Subcutaneous abdominal adipose tissue (tissue), 5 donors: Measurements from ENCODE around the gene TAF3.
A peak's percentile ranks its signal among the peaks of the same experiment; 100 is the strongest.

Source experiments
- H3K27ac ChIP-seq: one replicate; pipeline ENCODE4 v1.7.0; 2013; ENCODE audit warnings: low read depth, mild to moderate bottlenecking, inconsistent platforms, low read length, moderate library complexity
- H3K27me3 ChIP-seq, 5 donors: one replicate each; pipeline ENCODE4 v1.7.0; 2013; ENCODE audit warnings: low read length in 5 of 5, inconsistent platforms in 1 of 5; ENCODE audit not compliant: control insufficient read depth in 5 of 5, insufficient read depth in 4 of 5
- H3K36me3 ChIP-seq, 5 donors: one replicate each; pipeline ENCODE4 v1.7.0; 2013; ENCODE audit warnings: low read length in 5 of 5; ENCODE audit not compliant: control insufficient read depth in 5 of 5, insufficient read depth in 5 of 5
- H3K4me1 ChIP-seq, 5 donors: one replicate each; pipeline ENCODE4 v1.7.0; 2013; ENCODE audit warnings: low read length in 5 of 5, mild to moderate bottlenecking in 3 of 5, moderate library complexity in 1 of 5; ENCODE audit not compliant: control insufficient read depth in 5 of 5, insufficient read depth in 5 of 5
- H3K4me3 ChIP-seq, 5 donors: one replicate each; pipeline ENCODE4 v1.7.0; 2013; ENCODE audit warnings: low read length in 5 of 5, low read depth in 1 of 5
- H3K9ac ChIP-seq, 5 donors: one replicate each; pipeline ENCODE4 v1.7.0; 2013; ENCODE audit warnings: low read length in 5 of 5, mild to moderate bottlenecking in 4 of 5, moderate library complexity in 3 of 5
- H3K9me3 ChIP-seq, 5 donors: one replicate each; pipeline ENCODE4 v1.7.0; 2013; ENCODE audit warnings: low read length in 5 of 5; ENCODE audit not compliant: control insufficient read depth in 5 of 5
- donor health status: healthy.
- donor health status: healthy.
- donor health status: healthy.
- donor health status: healthy.
- donor health status: healthy.

Gene TAF3

DNA sequence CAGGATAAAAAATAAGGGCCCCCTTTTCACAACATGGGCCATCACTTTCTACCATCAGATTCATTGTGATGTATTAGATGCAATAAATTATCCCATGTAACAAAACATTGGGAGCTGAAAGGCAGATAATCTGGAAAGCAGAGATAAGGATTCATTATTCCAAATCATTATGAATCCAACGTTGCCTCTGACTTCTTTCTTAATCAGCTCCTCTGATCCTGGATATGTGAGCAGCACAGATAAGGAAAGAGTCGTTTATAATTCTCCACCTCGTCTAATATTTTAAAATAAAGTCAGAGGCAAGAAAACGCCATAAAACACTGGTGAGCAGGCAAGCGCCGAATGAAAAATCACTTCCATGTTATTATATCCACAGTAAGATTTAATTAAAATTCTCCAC lies 222.3 kb downstream of the TAF3 start:
- H3K27ac ChIP-seq, result no peak overlapping the region

DNA sequence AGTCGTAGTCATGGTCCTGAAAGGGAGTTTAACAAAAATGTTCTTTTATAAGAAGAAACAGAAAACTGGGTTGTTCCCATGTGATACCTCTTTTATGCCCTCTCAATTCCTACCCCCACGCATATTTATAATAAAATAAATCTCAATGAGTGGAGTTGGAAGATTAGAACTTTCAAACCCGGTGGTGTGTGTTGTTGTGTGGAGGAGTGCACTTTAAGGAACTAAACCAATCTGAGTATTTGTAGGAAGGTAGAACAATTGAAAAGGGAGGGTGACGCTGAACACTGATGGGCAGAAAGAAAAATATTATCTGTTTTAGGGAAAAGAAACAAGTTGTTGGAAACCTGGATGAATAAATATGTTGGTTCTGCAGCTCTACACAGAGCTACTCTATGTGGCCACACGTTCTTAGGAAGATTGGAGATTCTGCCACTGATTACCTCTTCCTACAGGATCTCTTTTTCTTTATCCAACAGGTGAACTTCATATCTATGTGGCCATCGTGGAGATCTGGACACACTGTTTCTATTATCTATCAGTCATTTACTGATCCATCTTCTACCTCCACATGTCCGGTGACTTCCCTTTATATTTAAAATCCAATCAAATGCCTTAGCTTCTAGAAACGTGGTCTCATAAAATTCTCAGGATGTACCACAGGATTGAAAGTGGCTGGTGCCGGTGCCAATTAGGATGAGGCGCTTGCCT lies 223.1 kb downstream of the TAF3 start:
- H3K4me3 ChIP-seq, result no peak overlapping the region
- peaks cover 0 to 2% (median 0%) of the 10 kb centered on the region in 5 donors for H3K9me3 ChIP-seq
- peaks cover 0 to 36% (median 25%) of the 10 kb centered on the region in 5 donors for H3K4me1 ChIP-seq
- H3K9ac ChIP-seq, result no peak overlapping the region
- H3K27me3 ChIP-seq, result peaks cover 80 to 95% (median 88%) of the 10 kb centered on the region in 5 donors
- H3K27ac ChIP-seq, result no peak overlapping the region
- no peaks in the 10 kb centered on the region for H3K36me3 ChIP-seq

More for the DNA sequence above, 222.3 kb downstream of the TAF3 start:
- Histone ChIP-seq H3K9ac (no peak overlapping the region), H3K36me3 (no peaks in the 10 kb centered on the region), H3K9me3 (peaks cover 0 to 2% (median 0%) of the 10 kb centered on the region in 5 donors), H3K27me3 (peaks cover 80 to 95% (median 86%) of the 10 kb centered on the region in 5 donors), H3K4me3 (no peak overlapping the region), H3K4me1 (peaks cover 0 to 35% (median 29%) of the 10 kb centered on the region in 5 donors)

DNA sequence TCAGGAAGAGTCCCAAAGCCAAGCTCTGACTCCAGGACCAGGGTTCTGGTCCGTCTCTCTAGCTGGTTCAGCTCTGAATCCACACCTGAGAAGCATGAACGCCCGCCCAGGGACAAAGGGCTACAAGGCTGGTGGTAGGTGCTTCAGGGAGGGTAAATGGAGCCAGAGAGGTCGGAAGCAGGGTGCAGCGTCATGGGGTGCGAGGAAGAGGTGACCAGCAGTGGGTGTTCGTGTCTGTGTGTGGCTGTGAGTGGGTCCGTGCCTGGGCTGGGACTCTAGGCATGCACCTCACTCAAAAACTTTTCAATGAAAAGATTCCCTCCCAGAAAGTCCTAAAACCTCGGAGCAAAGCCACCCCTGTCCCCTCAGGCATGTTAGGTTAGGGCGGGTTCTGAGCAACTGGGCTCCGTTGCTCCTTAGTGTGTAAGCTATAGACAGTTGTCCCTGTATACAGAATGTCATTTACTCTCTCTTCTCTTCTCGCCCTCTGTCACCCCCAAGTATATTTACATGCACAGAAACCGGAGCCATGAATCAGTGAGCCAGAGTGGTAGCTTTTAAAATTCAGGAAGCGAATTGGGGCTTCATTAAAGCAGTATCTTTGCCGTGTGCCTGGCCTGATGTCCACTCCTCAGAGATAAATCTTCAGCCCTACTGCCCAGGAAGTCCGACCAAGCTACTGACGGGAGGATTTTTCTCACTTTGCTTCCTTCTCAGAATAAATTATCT lies 223.9 kb downstream of the TAF3 start:
- Histone ChIP-seq H3K4me1 (peaks cover 0 to 32% (median 25%) of the 10 kb centered on the region in 5 donors), H3K36me3 (no peaks in the 10 kb centered on the region), H3K4me3 (no peak overlapping the region), H3K27ac (no peak overlapping the region), H3K27me3 (peaks cover 79 to 95% (median 88%) of the 10 kb centered on the region in 5 donors), H3K9ac (no peak overlapping the region), H3K9me3 (peaks cover 0 to 2% (median 0%) of the 10 kb centered on the region in 5 donors)

GRCh38 chr10:8042721-8043568 lies 224.6 kb downstream of the TAF3 start:
- Histone ChIP-seq H3K4me3 (no peak overlapping the region), H3K9ac (no peak overlapping the region), H3K9me3 (peaks cover 0 to 2% (median 0%) of the 10 kb centered on the region in 5 donors), H3K27ac (no peak overlapping the region), H3K36me3 (no peaks in the 10 kb centered on the region), H3K27me3 (peaks cover 82 to 96% (median 89%) of the 10 kb centered on the region in 5 donors), H3K4me1 (peaks cover 0 to 31% (median 25%) of the 10 kb centered on the region in 5 donors)

- no peaks in the 10 kb centered on the region for H3K36me3 ChIP-seq
- H3K4me1 ChIP-seq, result peaks cover 0 to 31% (median 25%) of the 10 kb centered on the region in 5 donors
- H3K9me3 ChIP-seq, result peaks cover 0 to 2% (median 0%) of the 10 kb centered on the region in 5 donors
- no peak overlapping the region for H3K9ac ChIP-seq
- H3K27me3 ChIP-seq, result peaks cover 82 to 98% (median 89%) of the 10 kb centered on the region in 5 donors
- no peak overlapping the region for H3K4me3 ChIP-seq
- H3K27ac ChIP-seq, result no peak overlapping the region
These were observed 225.4 kb downstream of the TAF3 start for GRCh38 chr10:8043569-8044306.

DNA sequence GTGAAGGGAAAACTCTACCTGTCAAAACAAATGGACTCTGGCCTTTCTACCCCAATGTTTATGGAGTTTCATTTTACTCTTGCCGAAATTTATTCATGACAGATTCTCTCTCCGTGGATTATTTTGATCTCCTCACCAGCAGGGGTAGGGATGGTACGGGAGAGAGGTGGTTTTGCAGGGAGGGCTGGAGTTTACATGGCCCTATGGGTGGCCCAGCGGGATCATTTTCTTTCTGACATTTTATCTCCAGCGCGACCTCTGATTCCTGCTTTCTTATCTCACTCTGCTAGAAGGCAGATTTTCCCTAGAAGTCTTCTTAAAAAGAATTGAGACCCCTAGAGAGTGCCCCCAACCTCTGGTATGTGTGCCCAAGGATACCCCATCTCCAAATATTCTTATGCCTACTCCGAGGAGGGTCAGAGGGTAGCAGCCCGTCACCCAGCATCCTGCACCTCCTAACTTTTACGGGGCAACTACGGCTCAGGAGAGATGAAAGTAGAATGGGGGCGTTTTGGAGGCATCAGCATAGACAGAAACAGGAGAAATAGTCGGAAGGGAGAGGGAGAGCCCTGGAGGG lies 226.1 kb downstream of the TAF3 start:
- Histone ChIP-seq H3K27me3 (peaks cover 77 to 96% (median 87%) of the 10 kb centered on the region in 5 donors), H3K4me3 (peak overlapping the region in 3 of 5 donors; percentile 38 to 46 (median 45)), H3K9me3 (peaks cover 0 to 2% (median 0%) of the 10 kb centered on the region in 5 donors), H3K4me1 (peaks cover 0 to 35% (median 30%) of the 10 kb centered on the region in 5 donors), H3K9ac (no peak overlapping the region), H3K36me3 (no peaks in the 10 kb centered on the region), H3K27ac (no peak overlapping the region)

DNA sequence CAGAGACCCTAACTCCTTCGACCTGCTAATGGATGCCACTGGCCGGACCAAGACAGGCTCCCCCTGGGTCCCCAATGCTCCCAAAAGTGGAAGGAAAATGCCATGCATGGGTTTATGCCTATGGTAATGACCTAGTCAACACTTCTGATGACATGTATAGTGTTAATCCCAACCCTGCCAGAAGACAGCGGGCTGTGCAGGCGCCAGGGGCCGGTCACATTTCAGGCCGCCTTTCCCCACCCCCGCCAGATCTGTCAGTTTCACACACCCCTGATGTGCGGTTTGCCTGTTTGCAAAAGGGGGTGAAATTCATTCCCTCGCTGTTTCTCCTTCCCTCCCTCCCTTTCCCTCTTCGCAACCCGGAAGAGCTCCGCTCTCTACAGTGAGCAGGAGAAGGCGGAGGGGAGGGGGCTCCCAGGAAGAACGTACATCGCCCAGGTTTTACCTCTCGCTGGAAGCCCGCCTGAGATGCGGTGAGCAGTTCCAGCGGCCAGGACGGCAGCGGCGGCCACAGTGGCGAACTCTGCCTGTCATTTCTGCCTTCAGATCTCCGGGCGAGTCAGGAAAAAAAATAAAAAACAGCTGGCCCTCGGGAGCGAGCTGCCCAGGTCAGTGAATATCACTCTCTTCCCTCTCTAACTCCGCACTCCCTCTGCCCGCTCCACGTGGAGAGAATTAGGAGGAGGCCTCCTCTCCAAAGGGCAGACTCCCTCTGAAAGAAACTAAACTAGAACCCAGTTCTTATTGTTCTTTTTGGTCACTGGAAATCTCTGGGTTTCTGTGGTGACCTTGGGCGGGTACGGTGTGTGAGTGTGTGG lies 226.8 kb downstream of the TAF3 start:
- Histone ChIP-seq H3K27me3 (peaks cover 81 to 96% (median 90%) of the 10 kb centered on the region in 5 donors), H3K9ac (no peak overlapping the region), H3K27ac (no peak overlapping the region), H3K4me1 (peaks cover 0 to 42% (median 37%) of the 10 kb centered on the region in 5 donors), H3K9me3 (peaks cover 0 to 2% (median 0%) of the 10 kb centered on the region in 5 donors), H3K4me3 (peak overlapping the region in 4 of 5 donors; percentile 38 to 46 (median 42)), H3K36me3 (no peaks in the 10 kb centered on the region)

DNA sequence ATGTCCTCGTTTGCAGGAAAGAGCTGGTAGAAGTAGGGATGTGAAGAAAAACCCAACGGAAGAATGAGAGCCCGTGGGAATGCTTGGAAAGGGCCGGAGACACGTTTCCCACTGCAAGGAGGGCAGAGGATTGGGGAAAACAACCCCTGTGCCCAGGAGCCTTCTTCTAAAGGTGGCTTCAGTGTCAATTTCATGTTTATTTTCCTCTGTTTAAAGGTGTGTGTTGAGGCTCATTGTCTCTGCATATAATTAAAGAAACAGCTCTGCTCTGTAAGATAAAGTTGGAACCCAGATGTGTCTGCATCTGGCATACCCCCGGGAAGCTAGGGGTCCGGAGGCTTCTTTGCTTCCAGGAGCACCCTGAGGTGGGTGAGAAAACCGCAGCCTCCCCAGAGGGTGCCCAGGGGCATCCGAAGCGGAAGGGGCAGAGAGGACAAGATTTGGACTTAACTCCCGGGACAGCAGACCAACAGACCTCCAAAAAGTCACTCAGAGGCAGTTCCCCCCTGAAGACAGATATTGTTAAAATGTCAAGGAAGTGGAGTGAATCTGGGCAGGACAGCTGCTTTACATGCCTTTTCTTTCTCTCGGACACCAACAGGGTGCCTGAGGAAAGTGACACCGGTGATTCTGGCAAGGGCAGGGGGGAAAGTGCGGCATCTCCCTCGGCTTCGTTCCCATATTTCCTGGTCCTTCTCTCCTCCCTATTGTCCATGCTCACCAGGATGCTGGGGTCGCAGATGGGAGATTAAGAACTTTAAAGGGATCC lies 227.6 kb downstream of the TAF3 start:
- H3K4me3 ChIP-seq, result peak overlapping the region in 1 of 5 donors; percentile 38
- no peak overlapping the region for H3K9ac ChIP-seq
- H3K4me1 ChIP-seq, result peaks cover 0 to 50% (median 45%) of the 10 kb centered on the region in 5 donors
- peaks cover 77 to 96% (median 89%) of the 10 kb centered on the region in 5 donors for H3K27me3 ChIP-seq
- no peaks in the 10 kb centered on the region for H3K36me3 ChIP-seq
- peaks cover 0 to 2% (median 0%) of the 10 kb centered on the region in 5 donors for H3K9me3 ChIP-seq
- H3K27ac ChIP-seq, result no peak overlapping the region
